Liver (tissue), 3 donors: ENCODE data around the gene PDE6B.

Experiments
- CTCF ChIP-seq: fragments of 150-350 bp; IDR thresholded peaks from 2 replicates; pipeline ENCODE4 v1.5.1; 2017; ENCODE audit warnings: improper control_type of control experiment, low read depth, low read length; ENCODE audit not compliant: missing input control
- EGR1 ChIP-seq, 2 donors: IDR thresholded peaks; 2 replicates each; pipeline ENCODE4 v1.6.1; 2016 to 2018; ENCODE audit warnings: antibody characterized with exemption in 2 of 2, low read depth in 2 of 2
- JUND ChIP-seq, 2 donors: IDR thresholded peaks; 2 replicates each; pipeline ENCODE4 v1.6.1; 2016; ENCODE audit warnings: antibody characterized with exemption in 2 of 2
- RAD21 ChIP-seq, 2 donors: IDR thresholded peaks; 2 replicates each; pipeline ENCODE4 v1.6.1; 2016; ENCODE audit warnings: antibody characterized with exemption in 2 of 2, mild to moderate bottlenecking in 2 of 2
- REST ChIP-seq: IDR thresholded peaks from 2 replicates; pipeline ENCODE4 v1.6.1; 2016; ENCODE audit warnings: antibody characterized with exemption, mild to moderate bottlenecking
- TAF1 ChIP-seq: conservative IDR thresholded peaks from 2 replicates; pipeline ENCODE4 v1.6.1; 2016; ENCODE audit warnings: antibody characterized with exemption, mild to moderate bottlenecking
- donor health status: healthy.
- donor health status: healthy.

GRCh38 chr4:692771-693554, 67.6 kb downstream of the PDE6B start:
- TF ChIP-seq CTCF (no peak), REST (no peak), JUND (IDR thresholded peaks at IDR 0.05) (no peak), TAF1 (no peak), RAD21 (IDR thresholded peaks at IDR 0.05) (no peak), EGR1 (IDR thresholded peaks at IDR 0.05; ENCODE audit: low read depth in 2 of 2) (no peak)
